Measurements from ENCODE around the gene LHX6.

DNA sequence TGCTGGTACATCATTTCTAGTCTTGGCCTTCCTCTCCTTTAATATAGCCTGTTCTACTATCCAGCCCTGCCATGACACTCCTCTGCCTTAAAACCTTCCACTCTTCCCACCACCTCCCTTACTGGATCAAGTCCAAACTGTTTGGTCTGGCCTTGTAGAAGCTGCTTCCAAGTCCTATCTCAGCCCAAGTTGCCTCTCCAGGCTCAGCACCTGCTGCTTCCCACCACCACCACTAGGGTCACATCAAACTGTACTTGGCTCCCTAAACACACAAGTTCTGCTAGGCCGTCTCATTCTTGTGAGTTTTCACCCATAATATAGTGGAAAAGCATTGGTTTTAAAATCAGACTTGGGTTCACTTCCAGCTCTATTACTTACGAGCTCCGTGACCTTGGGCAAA is 70.6 kb downstream of the LHX6 start:
- no peak for TF ChIP-seq ZNF232 (CRISPR knock-in tag; IDR thresholded peaks at IDR 0.05)
- TF ChIP-seq, protein P1, sequence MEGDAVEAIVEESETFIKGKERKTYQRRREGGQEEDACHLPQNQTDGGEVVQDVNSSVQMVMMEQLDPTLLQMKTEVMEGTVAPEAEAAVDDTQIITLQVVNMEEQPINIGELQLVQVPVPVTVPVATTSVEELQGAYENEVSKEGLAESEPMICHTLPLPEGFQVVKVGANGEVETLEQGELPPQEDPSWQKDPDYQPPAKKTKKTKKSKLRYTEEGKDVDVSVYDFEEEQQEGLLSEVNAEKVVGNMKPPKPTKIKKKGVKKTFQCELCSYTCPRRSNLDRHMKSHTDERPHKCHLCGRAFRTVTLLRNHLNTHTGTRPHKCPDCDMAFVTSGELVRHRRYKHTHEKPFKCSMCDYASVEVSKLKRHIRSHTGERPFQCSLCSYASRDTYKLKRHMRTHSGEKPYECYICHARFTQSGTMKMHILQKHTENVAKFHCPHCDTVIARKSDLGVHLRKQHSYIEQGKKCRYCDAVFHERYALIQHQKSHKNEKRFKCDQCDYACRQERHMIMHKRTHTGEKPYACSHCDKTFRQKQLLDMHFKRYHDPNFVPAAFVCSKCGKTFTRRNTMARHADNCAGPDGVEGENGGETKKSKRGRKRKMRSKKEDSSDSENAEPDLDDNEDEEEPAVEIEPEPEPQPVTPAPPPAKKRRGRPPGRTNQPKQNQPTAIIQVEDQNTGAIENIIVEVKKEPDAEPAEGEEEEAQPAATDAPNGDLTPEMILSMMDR (IDR thresholded peaks at IDR 0.05) = 0 out of 2 replicates have a peak, but pooled peaks have one; percentile 35
- no peak for TF ChIP-seq MYBL2 (CRISPR knock-in tag; IDR thresholded peaks at IDR 0.05)
- TF ChIP-seq, protein P2, sequence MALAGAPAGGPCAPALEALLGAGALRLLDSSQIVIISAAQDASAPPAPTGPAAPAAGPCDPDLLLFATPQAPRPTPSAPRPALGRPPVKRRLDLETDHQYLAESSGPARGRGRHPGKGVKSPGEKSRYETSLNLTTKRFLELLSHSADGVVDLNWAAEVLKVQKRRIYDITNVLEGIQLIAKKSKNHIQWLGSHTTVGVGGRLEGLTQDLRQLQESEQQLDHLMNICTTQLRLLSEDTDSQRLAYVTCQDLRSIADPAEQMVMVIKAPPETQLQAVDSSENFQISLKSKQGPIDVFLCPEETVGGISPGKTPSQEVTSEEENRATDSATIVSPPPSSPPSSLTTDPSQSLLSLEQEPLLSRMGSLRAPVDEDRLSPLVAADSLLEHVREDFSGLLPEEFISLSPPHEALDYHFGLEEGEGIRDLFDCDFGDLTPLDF (CRISPR knock-in tag; IDR thresholded peaks at IDR 0.05) = no peak
- no peak for TF ChIP-seq GTF2I (CRISPR knock-in tag; conservative IDR thresholded peaks at IDR 0.05)
- no peak for TF ChIP-seq ZBTB43 (CRISPR knock-in tag; IDR thresholded peaks at IDR 0.05)
- no peak for TF ChIP-seq E2F4 (CRISPR knock-in tag; IDR thresholded peaks at IDR 0.05; ENCODE audit: borderline replicate concordance, low read depth)
- TF ChIP-seq ATF3 (CRISPR knock-in tag; conservative IDR thresholded peaks at IDR 0.05) = no peak
- no peak for TF ChIP-seq TEAD1 (CRISPR knock-in tag; IDR thresholded peaks at IDR 0.05)
- no peak for TF ChIP-seq ZBTB21 (CRISPR knock-in tag; IDR thresholded peaks at IDR 0.05; ENCODE audit: borderline replicate concordance)

Data from WTC11 (cell line).